GM23338 (cell line): ENCODE measurements around the gene CTCFL. TPM values are rescaled to one million over a fixed set of nuclear protein-coding genes. Genes with fewer than 3 reads are reported as not detected.

ENCODE experiments used
- ATAC-seq: fragments of 200-7000 bp; cut with Tn5 transposase; 3 replicates; pipeline ENCODE4 v1.9.1; 2020
- DNase-seq: peaks from one replicate; pipeline ENCODE4 v3.0.0-alpha.2; 2015; ENCODE audit warnings: low spot score
- H2AFZ ChIP-seq: fragments of 200-600 bp; sonication (generic); 2 replicates; pipeline ENCODE4 v1.8.0; 2016; ENCODE audit warnings: antibody characterized with exemption, mild to moderate bottlenecking, moderate library complexity
- H3F3A ChIP-seq: fragments of 200-600 bp; sonication (generic); replicated peaks from 2 replicates; pipeline ENCODE4 v1.8.0; 2017; ENCODE audit warnings: antibody characterized with exemption, mixed run types, low read depth
- H3K27ac ChIP-seq: fragments of 200-600 bp; sonication (generic); 2 replicates; pipeline ENCODE4 v1.6.1; 2016; ENCODE audit warnings: low read depth
- H3K27me3 ChIP-seq: fragments of 200-600 bp; sonication (generic); 2 replicates; pipeline ENCODE4 v1.8.0; 2016; ENCODE audit warnings: mild to moderate bottlenecking, mixed run types, moderate library complexity; ENCODE audit not compliant: insufficient read depth
- H3K36me3 ChIP-seq: fragments of 200-600 bp; sonication (generic); 2 replicates; pipeline ENCODE4 v1.8.0; 2016; ENCODE audit warnings: mild to moderate bottlenecking; ENCODE audit not compliant: insufficient read depth
- H3K4me1 ChIP-seq: fragments of 200-600 bp; sonication (generic); 2 replicates; pipeline ENCODE4 v1.8.0; 2016; ENCODE audit warnings: mild to moderate bottlenecking, moderate library complexity; ENCODE audit not compliant: insufficient read depth
- H3K4me2 ChIP-seq: fragments of 200-600 bp; sonication (generic); 2 replicates; pipeline ENCODE4 v1.7.1; 2017; ENCODE audit warnings: mixed run types
- H3K4me3 ChIP-seq: fragments of 200-600 bp; sonication (generic); 2 replicates; pipeline ENCODE4 v1.6.1; 2016; ENCODE audit warnings: mixed run types
- H3K79me2 ChIP-seq: fragments of 200-600 bp; sonication (generic); replicated peaks from 2 replicates; pipeline ENCODE4 v1.8.0; 2017; ENCODE audit warnings: mild to moderate bottlenecking; ENCODE audit not compliant: insufficient read depth
- H3K9me2 ChIP-seq: fragments of 200-600 bp; sonication (generic); 2 replicates; pipeline ENCODE4 v1.8.0; 2017; ENCODE audit not compliant: insufficient read depth
- H4K20me1 ChIP-seq: fragments of 200-600 bp; sonication (generic); replicated peaks from 2 replicates; pipeline ENCODE4 v1.8.0; 2017; ENCODE audit warnings: mild to moderate bottlenecking; ENCODE audit not compliant: insufficient read depth
- H3K27ac Mint-ChIP-seq: 2 replicates; pipeline ENCODE4 v1.8.0; 2020; ENCODE audit warnings: inconsistent platforms, mild to moderate bottlenecking, moderate library complexity, mixed read lengths
- H3K27me3 Mint-ChIP-seq: 3 replicates; pipeline ENCODE4 v1.8.0; 2022; ENCODE audit warnings: low read depth, mild to moderate bottlenecking, moderate library complexity, mixed read lengths, inconsistent platforms; ENCODE audit not compliant: insufficient read depth, poor library complexity
- H3K36me3 Mint-ChIP-seq: 3 replicates; pipeline ENCODE4 v1.8.0; 2021; ENCODE audit warnings: low read depth, mild to moderate bottlenecking, inconsistent platforms, moderate library complexity, mixed read lengths
- H3K4me1 Mint-ChIP-seq: 3 replicates; pipeline ENCODE4 v1.8.0; 2020; ENCODE audit warnings: mild to moderate bottlenecking, inconsistent platforms, mixed read lengths
- H3K4me3 Mint-ChIP-seq: 3 replicates; pipeline ENCODE4 v1.8.0; 2021; ENCODE audit warnings: moderate library complexity, mild to moderate bottlenecking, inconsistent platforms, mixed read lengths
- H3K9me3 Mint-ChIP-seq: 3 replicates; pipeline ENCODE4 v1.8.0; 2020; ENCODE audit warnings: moderate library complexity, mild to moderate bottlenecking, inconsistent platforms, mixed read lengths
- CREB1 ChIP-seq: fragments of 250-450 bp; sonication (Bioruptor Pico); IDR thresholded peaks from 2 replicates; pipeline ENCODE4 v1.5.0; 2020; ENCODE audit warnings: low read depth, mild to moderate bottlenecking, moderate library complexity
- EZH2 ChIP-seq: fragments of 200-600 bp; sonication (generic); IDR thresholded peaks from one replicate; pipeline ENCODE4 v1.8.0; 2017; ENCODE audit warnings: antibody characterized with exemption, mild to moderate bottlenecking, low read depth; ENCODE audit not compliant: unreplicated experiment
- EZH2phosphoT487 ChIP-seq: fragments of 200-600 bp; sonication (generic); IDR thresholded peaks from one replicate; pipeline ENCODE4 v1.8.1; 2018; ENCODE audit warnings: antibody characterized with exemption; ENCODE audit not compliant: unreplicated experiment
- JUNB ChIP-seq: IDR thresholded peaks from one replicate; pipeline ENCODE4 v1.6.1; 2016; ENCODE audit warnings: antibody characterized with exemption; ENCODE audit not compliant: unreplicated experiment
- NANOG ChIP-seq: IDR thresholded peaks from 2 replicates; pipeline ENCODE4 v1.6.1; 2016; ENCODE audit warnings: antibody characterized with exemption, borderline replicate concordance
- POLR2AphosphoS5 ChIP-seq: IDR thresholded peaks from 2 replicates; pipeline ENCODE4 v1.6.1; 2016; ENCODE audit warnings: antibody characterized with exemption, low read depth
- REST ChIP-seq: IDR thresholded peaks from one replicate; pipeline ENCODE4 v1.6.1; 2018; ENCODE audit warnings: antibody characterized with exemption; ENCODE audit not compliant: unreplicated experiment
- STAT1 ChIP-seq: IDR thresholded peaks from one replicate; pipeline ENCODE4 v1.6.1; 2016; ENCODE audit warnings: antibody characterized with exemption; ENCODE audit not compliant: unreplicated experiment
- ZNF331 ChIP-seq: fragments of 250-450 bp; sonication (Bioruptor Pico); IDR thresholded peaks from 2 replicates; pipeline ENCODE4 v1.5.0; 2020; ENCODE audit warnings: low read depth, mild to moderate bottlenecking, moderate library complexity
- polyA plus RNA-seq: library from polyadenylated mRNA; unstranded; fragments of >200 nt; fragmentation: Nextera tagmentation; extraction: Ambion mirVana; gene quantifications from 2 replicates; pipeline ENCODE4 v1.2.1, GENCODE V29; 2016
- total RNA-seq: library from RNA; depleted of rRNA; stranded (reverse); fragments of >200 nt; shearing (Covaris generic); gene quantifications from 2 replicates; pipeline ENCODE4 v1.2.3, GENCODE V29; 2014
- TF ChIP-seq, protein P1 (sequence below): fragments of 250-450 bp; sonication (Bioruptor Pico); IDR thresholded peaks from 2 replicates; pipeline ENCODE4 v1.5.0; 2020; ENCODE audit warnings: mild to moderate bottlenecking, moderate library complexity
- TF ChIP-seq, protein P2 (sequence below): IDR thresholded peaks from 2 replicates; pipeline ENCODE4 v1.6.1; 2016; ENCODE audit warnings: antibody characterized with exemption

CTCFL gene
- total and polyA plus RNA-seq, 2 experiments from 2014 or later = 0.55 to 1.4 TPM

GRCh38 chr20:57528148-57528547 is 3.2 kb upstream of the CTCFL start:
- H3K27me3 Mint-ChIP-seq = no peaks in the 10 kb centered on the region
- no peak overlapping the region for H3K4me2 ChIP-seq
- H3K27ac ChIP-seq = no peak overlapping the region
- H2AFZ ChIP-seq = no peak overlapping the region
- TF ChIP-seq JUNB (no peak), STAT1 (no peak), EZH2 (no peak)
- H3K4me3 Mint-ChIP-seq = no peak overlapping the region
- peaks cover 11% of the 10 kb centered on the region for H3K4me1 Mint-ChIP-seq
- H3K36me3 Mint-ChIP-seq = no peaks in the 10 kb centered on the region
- DNase-seq (no peak), ATAC-seq (no peak)
- no peaks in the 10 kb centered on the region for H4K20me1 ChIP-seq
- H3K27me3 ChIP-seq = no peaks in the 10 kb centered on the region
- H3K4me1 ChIP-seq = peaks cover 4% of the 10 kb centered on the region
- no peaks in the 10 kb centered on the region for H3F3A ChIP-seq
- no peak overlapping the region for H3K27ac Mint-ChIP-seq
- no peaks in the 10 kb centered on the region for H3K79me2 ChIP-seq
- no peak overlapping the region for H3K4me3 ChIP-seq
- H3K9me2 ChIP-seq = no peaks in the 10 kb centered on the region
- peaks cover 5% of the 10 kb centered on the region; the same call in 2 of the 3 replicates for H3K9me3 Mint-ChIP-seq
- no peaks in the 10 kb centered on the region for H3K36me3 ChIP-seq

- Mint-ChIP-seq H3K27me3 (no peaks in the 10 kb centered on the region), H3K36me3 (no peaks in the 10 kb centered on the region)
- TF ChIP-seq EZH2 (no peak), NANOG (no peak), POLR2AphosphoS5 (no peak), CREB1 (no peak), JUNB (no peak), EZH2phosphoT487 (no peak), REST (no peak), STAT1 (no peak), ZNF331 (CRISPR knock-in tag) (no peak)
- TF ChIP-seq, protein P1, sequence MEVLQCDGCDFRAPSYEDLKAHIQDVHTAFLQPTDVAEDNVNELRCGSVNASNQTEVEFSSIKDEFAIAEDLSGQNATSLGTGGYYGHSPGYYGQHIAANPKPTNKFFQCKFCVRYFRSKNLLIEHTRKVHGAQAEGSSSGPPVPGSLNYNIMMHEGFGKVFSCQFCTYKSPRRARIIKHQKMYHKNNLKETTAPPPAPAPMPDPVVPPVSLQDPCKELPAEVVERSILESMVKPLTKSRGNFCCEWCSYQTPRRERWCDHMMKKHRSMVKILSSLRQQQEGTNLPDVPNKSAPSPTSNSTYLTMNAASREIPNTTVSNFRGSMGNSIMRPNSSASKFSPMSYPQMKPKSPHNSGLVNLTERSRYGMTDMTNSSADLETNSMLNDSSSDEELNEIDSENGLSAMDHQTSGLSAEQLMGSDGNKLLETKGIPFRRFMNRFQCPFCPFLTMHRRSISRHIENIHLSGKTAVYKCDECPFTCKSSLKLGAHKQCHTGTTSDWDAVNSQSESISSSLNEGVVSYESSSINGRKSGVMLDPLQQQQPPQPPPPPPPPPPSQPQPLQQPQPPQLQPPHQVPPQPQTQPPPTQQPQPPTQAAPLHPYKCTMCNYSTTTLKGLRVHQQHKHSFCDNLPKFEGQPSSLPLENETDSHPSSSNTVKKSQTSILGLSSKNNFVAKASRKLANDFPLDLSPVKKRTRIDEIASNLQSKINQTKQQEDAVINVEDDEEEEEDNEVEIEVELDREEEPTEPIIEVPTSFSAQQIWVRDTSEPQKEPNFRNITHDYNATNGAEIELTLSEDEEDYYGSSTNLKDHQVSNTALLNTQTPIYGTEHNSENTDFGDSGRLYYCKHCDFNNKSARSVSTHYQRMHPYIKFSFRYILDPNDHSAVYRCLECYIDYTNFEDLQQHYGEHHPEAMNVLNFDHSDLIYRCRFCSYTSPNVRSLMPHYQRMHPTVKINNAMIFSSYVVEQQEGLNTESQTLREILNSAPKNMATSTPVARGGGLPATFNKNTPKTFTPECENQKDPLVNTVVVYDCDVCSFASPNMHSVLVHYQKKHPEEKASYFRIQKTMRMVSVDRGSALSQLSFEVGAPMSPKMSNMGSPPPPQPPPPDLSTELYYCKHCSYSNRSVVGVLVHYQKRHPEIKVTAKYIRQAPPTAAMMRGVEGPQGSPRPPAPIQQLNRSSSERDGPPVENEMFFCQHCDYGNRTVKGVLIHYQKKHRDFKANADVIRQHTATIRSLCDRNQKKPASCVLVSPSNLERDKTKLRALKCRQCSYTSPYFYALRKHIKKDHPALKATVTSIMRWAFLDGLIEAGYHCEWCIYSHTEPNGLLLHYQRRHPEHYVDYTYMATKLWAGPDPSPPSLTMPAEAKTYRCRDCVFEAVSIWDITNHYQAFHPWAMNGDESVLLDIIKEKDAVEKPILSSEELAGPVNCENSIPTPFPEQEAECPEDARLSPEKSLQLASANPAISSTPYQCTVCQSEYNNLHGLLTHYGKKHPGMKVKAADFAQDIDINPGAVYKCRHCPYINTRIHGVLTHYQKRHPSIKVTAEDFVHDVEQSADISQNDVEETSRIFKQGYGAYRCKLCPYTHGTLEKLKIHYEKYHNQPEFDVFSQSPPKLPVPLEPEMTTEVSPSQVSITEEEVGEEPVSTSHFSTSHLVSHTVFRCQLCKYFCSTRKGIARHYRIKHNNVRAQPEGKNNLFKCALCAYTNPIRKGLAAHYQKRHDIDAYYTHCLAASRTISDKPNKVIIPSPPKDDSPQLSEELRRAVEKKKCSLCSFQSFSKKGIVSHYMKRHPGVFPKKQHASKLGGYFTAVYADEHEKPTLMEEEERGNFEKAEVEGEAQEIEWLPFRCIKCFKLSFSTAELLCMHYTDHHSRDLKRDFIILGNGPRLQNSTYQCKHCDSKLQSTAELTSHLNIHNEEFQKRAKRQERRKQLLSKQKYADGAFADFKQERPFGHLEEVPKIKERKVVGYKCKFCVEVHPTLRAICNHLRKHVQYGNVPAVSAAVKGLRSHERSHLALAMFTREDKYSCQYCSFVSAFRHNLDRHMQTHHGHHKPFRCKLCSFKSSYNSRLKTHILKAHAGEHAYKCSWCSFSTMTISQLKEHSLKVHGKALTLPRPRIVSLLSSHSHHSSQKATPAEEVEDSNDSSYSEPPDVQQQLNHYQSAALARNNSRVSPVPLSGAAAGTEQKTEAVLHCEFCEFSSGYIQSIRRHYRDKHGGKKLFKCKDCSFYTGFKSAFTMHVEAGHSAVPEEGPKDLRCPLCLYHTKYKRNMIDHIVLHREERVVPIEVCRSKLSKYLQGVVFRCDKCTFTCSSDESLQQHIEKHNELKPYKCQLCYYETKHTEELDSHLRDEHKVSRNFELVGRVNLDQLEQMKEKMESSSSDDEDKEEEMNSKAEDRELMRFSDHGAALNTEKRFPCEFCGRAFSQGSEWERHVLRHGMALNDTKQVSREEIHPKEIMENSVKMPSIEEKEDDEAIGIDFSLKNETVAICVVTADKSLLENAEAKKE = no peak
- TF ChIP-seq, protein P2, sequence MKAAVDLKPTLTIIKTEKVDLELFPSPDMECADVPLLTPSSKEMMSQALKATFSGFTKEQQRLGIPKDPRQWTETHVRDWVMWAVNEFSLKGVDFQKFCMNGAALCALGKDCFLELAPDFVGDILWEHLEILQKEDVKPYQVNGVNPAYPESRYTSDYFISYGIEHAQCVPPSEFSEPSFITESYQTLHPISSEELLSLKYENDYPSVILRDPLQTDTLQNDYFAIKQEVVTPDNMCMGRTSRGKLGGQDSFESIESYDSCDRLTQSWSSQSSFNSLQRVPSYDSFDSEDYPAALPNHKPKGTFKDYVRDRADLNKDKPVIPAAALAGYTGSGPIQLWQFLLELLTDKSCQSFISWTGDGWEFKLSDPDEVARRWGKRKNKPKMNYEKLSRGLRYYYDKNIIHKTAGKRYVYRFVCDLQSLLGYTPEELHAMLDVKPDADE = no peak
Measured at GRCh38 chr20:57527728-57528127, 2.8 kb upstream of the CTCFL start.

More at GRCh38 chr20:57527728-57528127, 2.8 kb upstream of the CTCFL start:
- H3K4me1 ChIP-seq = peaks cover 8% of the 10 kb centered on the region
- no peak overlapping the region for H3K4me3 ChIP-seq
- H3K27me3 ChIP-seq = no peaks in the 10 kb centered on the region
- ATAC-seq (no peak), DNase-seq (no peak)
- Mint-ChIP-seq H3K9me3 (peaks cover 2% of the 10 kb centered on the region; the same call in 2 of the 3 replicates), H3K27ac (no peak overlapping the region), H3K4me1 (peaks cover 15% of the 10 kb centered on the region), H3K4me3 (no peak overlapping the region)
- no peak overlapping the region for H2AFZ ChIP-seq
- no peak overlapping the region for H3K4me2 ChIP-seq
- no peaks in the 10 kb centered on the region for H4K20me1 ChIP-seq
- no peaks in the 10 kb centered on the region for H3K36me3 ChIP-seq
- H3K9me2 ChIP-seq = no peaks in the 10 kb centered on the region
- H3K79me2 ChIP-seq = no peaks in the 10 kb centered on the region
- no peaks in the 10 kb centered on the region for H3F3A ChIP-seq
- H3K27ac ChIP-seq = no peak overlapping the region
